HFF-Myc (cell line): ENCODE results near the gene ZYX.
A peak's percentile ranks its signal among the peaks of the same experiment; 100 is the strongest.

Source experiments
- DNase-seq: peaks from one replicate; pipeline ENCODE4 v3.0.0-alpha.2; 2011; ENCODE audit warnings: low read depth; ENCODE audit errors: extremely low read depth
- H3K4me3 ChIP-seq: replicated peaks from 2 replicates; pipeline ENCODE4 v1.5.1; 2011; ENCODE audit warnings: low read depth, mild to moderate bottlenecking, control low read depth, low read length
- TF ChIP-seq, protein P1 (sequence below): IDR thresholded peaks from 2 replicates; pipeline ENCODE4 v1.5.1; 2012; ENCODE audit warnings: mild to moderate bottlenecking, low read depth, low read length, control low read depth; ENCODE audit errors: missing control alignments

The ZYX gene

GRCh38 chr7:143362131-143363015, 18.8 kb upstream of the ZYX start, which contains the start of gene FAM131B:
FAM131B (minus strand) TSS chr7:143362713; CDS start chr7:143362603, 110 bp downstream.
- TF ChIP-seq, protein P1, sequence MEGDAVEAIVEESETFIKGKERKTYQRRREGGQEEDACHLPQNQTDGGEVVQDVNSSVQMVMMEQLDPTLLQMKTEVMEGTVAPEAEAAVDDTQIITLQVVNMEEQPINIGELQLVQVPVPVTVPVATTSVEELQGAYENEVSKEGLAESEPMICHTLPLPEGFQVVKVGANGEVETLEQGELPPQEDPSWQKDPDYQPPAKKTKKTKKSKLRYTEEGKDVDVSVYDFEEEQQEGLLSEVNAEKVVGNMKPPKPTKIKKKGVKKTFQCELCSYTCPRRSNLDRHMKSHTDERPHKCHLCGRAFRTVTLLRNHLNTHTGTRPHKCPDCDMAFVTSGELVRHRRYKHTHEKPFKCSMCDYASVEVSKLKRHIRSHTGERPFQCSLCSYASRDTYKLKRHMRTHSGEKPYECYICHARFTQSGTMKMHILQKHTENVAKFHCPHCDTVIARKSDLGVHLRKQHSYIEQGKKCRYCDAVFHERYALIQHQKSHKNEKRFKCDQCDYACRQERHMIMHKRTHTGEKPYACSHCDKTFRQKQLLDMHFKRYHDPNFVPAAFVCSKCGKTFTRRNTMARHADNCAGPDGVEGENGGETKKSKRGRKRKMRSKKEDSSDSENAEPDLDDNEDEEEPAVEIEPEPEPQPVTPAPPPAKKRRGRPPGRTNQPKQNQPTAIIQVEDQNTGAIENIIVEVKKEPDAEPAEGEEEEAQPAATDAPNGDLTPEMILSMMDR = no peak
- peak within 1 kb of the TSS; percentile 44 for H3K4me3 ChIP-seq
- no peak for DNase-seq

GRCh38 chr7:143363016-143363937, 17.9 kb upstream of the ZYX start:
- TF ChIP-seq, protein P1 = no peak
- DNase-seq = no peak
- peak overlapping the region; percentile 15; the same call in 1 of the 2 replicates for H3K4me3 ChIP-seq

GRCh38 chr7:143367972-143368371, 13.2 kb upstream of the ZYX start:
- no peak overlapping the region for H3K4me3 ChIP-seq
- DNase-seq = no peak
- TF ChIP-seq, protein P1 = no peak

GRCh38 chr7:143368387-143368786, 12.8 kb upstream of the ZYX start:
- DNase-seq = no peak
- TF ChIP-seq, protein P1 = no peak

DNA sequence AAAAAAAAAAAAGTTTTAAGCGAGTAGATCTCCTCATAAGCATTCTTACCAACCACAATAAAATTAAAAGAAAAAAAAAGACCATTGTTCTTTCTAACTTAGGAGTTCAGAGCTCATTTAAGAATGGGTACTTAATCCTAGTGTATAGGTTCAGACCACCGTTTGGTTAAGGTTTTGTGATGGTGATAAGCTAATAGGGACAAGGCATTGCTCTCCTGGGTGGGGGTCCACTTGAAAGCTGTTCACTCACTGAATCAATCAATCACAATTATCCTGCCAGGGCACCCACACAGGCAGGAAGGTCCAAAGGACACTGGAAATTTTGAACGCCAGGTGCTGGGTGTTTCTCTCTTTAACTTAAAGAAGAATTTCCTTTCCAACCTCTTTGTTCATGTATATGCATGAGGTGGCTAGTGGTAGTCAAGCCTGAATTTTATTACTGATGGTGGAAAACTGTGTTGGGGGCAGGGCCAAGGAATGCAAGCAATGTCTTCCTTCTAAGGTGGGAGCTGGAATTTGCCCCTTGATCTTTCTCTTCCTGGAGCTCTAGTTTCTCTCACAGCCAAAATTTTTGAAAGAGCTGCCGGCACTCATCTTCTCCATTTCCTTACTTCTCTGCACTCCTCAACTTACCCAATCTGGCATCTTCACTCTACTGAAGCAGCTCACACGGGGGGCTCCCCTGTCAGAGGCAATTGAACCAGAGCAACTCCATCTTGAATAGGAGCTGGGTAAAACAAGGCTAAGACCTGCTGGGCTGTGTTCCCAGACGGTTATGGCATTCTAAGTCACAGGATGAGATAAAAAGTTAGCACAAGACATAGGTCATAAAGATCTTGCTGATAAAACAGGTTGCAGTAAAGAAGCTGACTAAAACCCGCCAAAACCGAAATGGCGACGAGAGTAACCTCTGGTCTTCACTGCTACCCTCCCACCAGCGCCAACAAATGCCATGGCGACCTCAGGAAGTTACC, 11.2 kb upstream of the ZYX start:
- H3K4me3 ChIP-seq = no peak overlapping the region
- no peak for DNase-seq
- TF ChIP-seq, protein P1 = no peak

More at GRCh38 chr7:143368387-143368786, 12.8 kb upstream of the ZYX start:
- H3K4me3 ChIP-seq = no peak overlapping the region

- TF ChIP-seq, protein P1 = no peak
- DNase-seq = no peak
- no peak overlapping the region for H3K4me3 ChIP-seq
Measured at GRCh38 chr7:143372070-143372469, 9.1 kb upstream of the ZYX start.
